ENCODE results near the gene RUFY1. TPM values are rescaled to one million over a fixed set of nuclear protein-coding genes. Genes with fewer than 3 reads are reported as not detected.

Gene RUFY1
- total RNA-seq, 2 experiments from 2014 or later = 35.8 to 47.7 TPM

DNA sequence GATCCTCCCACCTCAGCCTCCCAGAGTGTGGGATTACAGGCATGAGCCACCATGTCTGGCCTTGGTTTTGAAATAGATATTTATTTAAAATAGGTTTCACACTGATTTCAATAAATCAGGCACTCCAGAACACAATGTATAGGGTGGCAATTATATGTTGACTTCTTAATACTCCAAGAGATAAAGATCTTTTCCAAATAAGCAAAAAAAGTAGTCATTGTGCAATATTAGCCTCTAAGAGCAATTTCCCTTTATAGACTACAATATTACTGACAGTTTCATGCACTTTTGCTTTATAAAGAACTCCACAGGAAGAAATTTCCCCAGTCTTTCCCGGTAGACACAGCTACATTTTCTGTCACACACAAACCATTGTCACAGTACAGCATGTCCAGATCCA lies 23.4 kb upstream of the RUFY1 start:
- Histone ChIP-seq H3K4me2 (ENCODE audit: low read length) (no peak overlapping the region), H3K79me2 (ENCODE audit: insufficient read depth, low read depth, low read length) (no peaks in the 10 kb centered on the region), H3K9me2 (ENCODE audit: insufficient read depth, low read length) (no peaks in the 10 kb centered on the region), H3K9me3 (ENCODE audit: low read length) (no peaks in the 10 kb centered on the region), H3K27ac (ENCODE audit: low read depth, low read length, poor library complexity, severe bottlenecking) (no peak overlapping the region), H3K36me3 (ENCODE audit: insufficient read depth, low read length) (no peaks in the 10 kb centered on the region), H3K4me3 (ENCODE audit: low read depth, low read length, poor library complexity, severe bottlenecking) (no peak overlapping the region), H4K20me1 (ENCODE audit: insufficient read depth, low read length) (no peaks in the 10 kb centered on the region), H2AFZ (ENCODE audit: low read length) (no peak overlapping the region), H3K4me1 (ENCODE audit: insufficient read depth, low read length, poor library complexity, severe bottlenecking) (no peaks in the 10 kb centered on the region)
- intact Hi-C loops (cut with micrococcal nuclease; ENCODE audit: unreplicated experiment) = no loop called here
- CTCF ChIA-PET (ENCODE audit: unreplicated experiment) = no interaction called here
- TF ChIP-seq CTCF (conservative IDR thresholded peaks at IDR 0.05; ENCODE audit: low read length) (no peak), EZH2phosphoT487 (IDR thresholded peaks at IDR 0.05; ENCODE audit: borderline replicate concordance, low read depth, low read length) (no peak)
- DNase-seq (ENCODE audit: low spot score) = no peak
- POLR2A ChIA-PET = no interaction called here
- BruUV-seq (replicated peaks) = no TSS peak

DNA sequence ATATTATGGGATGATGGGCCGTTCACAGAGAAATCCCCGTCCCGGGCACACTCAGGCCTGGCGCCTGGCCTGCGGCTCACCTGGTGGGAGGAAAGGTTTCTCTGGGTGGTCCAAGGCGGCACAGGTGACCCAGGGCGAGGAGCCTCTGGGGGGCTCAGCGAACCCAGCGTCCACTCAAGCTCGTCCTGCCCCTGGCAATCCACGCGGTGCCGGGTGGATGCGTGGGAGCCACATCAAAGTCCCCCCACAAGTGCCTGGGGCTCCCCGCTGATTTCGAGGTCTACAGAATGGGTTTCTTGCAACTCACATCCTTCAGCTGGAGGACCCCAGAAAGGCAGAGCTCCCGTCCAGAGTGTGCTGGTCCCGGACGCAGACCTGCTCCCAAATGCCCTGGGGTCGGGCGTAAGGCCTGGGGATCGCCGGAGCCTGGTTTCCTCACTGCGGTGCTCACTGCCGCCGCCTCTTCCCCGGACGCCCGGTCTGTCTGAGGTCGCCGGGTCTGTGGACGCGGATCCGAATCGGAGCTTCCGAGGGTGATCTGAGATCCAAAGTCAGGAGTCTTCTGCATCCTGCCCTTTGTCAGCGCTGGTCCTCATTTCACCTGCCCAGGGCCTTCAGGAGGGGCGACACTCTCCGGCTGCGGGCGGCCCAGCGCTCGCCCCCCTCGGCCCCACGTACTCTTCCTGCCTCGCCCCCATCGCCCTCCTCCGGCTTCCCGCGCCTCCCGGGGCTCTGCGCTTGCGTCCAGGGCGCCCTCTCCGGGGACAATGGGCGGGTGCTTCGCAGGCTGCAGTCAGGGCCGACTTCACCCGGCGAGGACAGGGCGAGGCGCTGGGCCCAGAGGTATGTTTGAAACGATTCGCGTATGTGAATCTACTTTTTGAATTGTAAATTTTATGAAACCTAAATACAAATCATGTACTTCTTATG lies 20.0 kb upstream of the RUFY1 start:
- Histone ChIP-seq H3K36me3 (ENCODE audit: insufficient read depth, low read length) (no peaks in the 10 kb centered on the region), H3K79me2 (ENCODE audit: insufficient read depth, low read depth, low read length) (no peaks in the 10 kb centered on the region), H3K4me3 (ENCODE audit: low read depth, low read length, poor library complexity, severe bottlenecking) (no peak overlapping the region), H3K4me1 (ENCODE audit: insufficient read depth, low read length, poor library complexity, severe bottlenecking) (no peaks in the 10 kb centered on the region), H2AFZ (ENCODE audit: low read length) (no peak overlapping the region), H3K27ac (ENCODE audit: low read depth, low read length, poor library complexity, severe bottlenecking) (no peak overlapping the region), H3K9me2 (ENCODE audit: insufficient read depth, low read length) (no peaks in the 10 kb centered on the region), H4K20me1 (ENCODE audit: insufficient read depth, low read length) (no peaks in the 10 kb centered on the region), H3K4me2 (ENCODE audit: low read length) (peak overlapping the region; percentile 29; the same call in 1 of the 2 replicates), H3K9me3 (ENCODE audit: low read length) (no peaks in the 10 kb centered on the region)
- ChIA-PET POLR2A (no interaction called here), CTCF (ENCODE audit: unreplicated experiment) (no interaction called here)
- no peak for TF ChIP-seq EZH2phosphoT487 (IDR thresholded peaks at IDR 0.05; ENCODE audit: borderline replicate concordance, low read depth, low read length)
- TF ChIP-seq CTCF (conservative IDR thresholded peaks at IDR 0.05; ENCODE audit: low read length) = no peak
- DNase-seq (ENCODE audit: low spot score) = no peak
- BruUV-seq (replicated peaks) = no TSS peak
- intact Hi-C loops (cut with micrococcal nuclease; ENCODE audit: unreplicated experiment) = no loop called here

GRCh38 chr5:179533024-179533423 lies 17.3 kb upstream of the RUFY1 start:
- Histone ChIP-seq H3K27ac (ENCODE audit: low read depth, low read length, poor library complexity, severe bottlenecking) (no peak overlapping the region), H2AFZ (ENCODE audit: low read length) (no peak overlapping the region), H3K9me3 (ENCODE audit: low read length) (no peaks in the 10 kb centered on the region), H3K4me1 (ENCODE audit: insufficient read depth, low read length, poor library complexity, severe bottlenecking) (no peaks in the 10 kb centered on the region), H3K36me3 (ENCODE audit: insufficient read depth, low read length) (no peaks in the 10 kb centered on the region), H3K9me2 (ENCODE audit: insufficient read depth, low read length) (no peaks in the 10 kb centered on the region), H3K79me2 (ENCODE audit: insufficient read depth, low read depth, low read length) (no peaks in the 10 kb centered on the region), H4K20me1 (ENCODE audit: insufficient read depth, low read length) (no peaks in the 10 kb centered on the region), H3K4me2 (ENCODE audit: low read length) (no peak overlapping the region), H3K4me3 (ENCODE audit: low read depth, low read length, poor library complexity, severe bottlenecking) (no peak overlapping the region)
- ChIA-PET POLR2A (interaction anchor here (0.6 to 0.7 kb wide), 2 partner anchors 13 to 67 kb away, joined by 3 to 4 read pairs; no protein-coding TSS in a partner anchor), CTCF (ENCODE audit: unreplicated experiment) (no interaction called here)
- TF ChIP-seq EZH2phosphoT487 (IDR thresholded peaks at IDR 0.05; ENCODE audit: borderline replicate concordance, low read depth, low read length) (no peak), CTCF (conservative IDR thresholded peaks at IDR 0.05; ENCODE audit: low read length) (no peak)
- no peak for DNase-seq (ENCODE audit: low spot score)
- intact Hi-C loops (cut with micrococcal nuclease; ENCODE audit: unreplicated experiment) = no loop called here
- BruUV-seq (replicated peaks) = no TSS peak

Measured in OCI-LY7 (cell line).